H9 (cell line): ENCODE results near the gene ITPR3. TPM values are rescaled to one million over a fixed set of nuclear protein-coding genes. Genes with fewer than 3 reads are reported as not detected.

Experiments used
- DNase-seq: peaks from one replicate; pipeline ENCODE4 v3.0.0-alpha.2; 2017
- H2AFZ ChIP-seq: one replicate; pipeline ENCODE4 v1.6.1; 2013; ENCODE audit warnings: mild to moderate bottlenecking, low read length, control low read depth, moderate library complexity
- H2AK5ac ChIP-seq: 2 replicates; pipeline ENCODE4 v1.6.1; 2013; ENCODE audit warnings: low read length, control low read depth, mixed read lengths; ENCODE audit not compliant: insufficient read length
- H2BK120ac ChIP-seq: one replicate; pipeline ENCODE4 v1.6.1; 2013; ENCODE audit warnings: low read depth, mild to moderate bottlenecking, low read length, control low read depth, inconsistent platforms; ENCODE audit not compliant: poor library complexity, severe bottlenecking
- H2BK12ac ChIP-seq: 2 replicates; pipeline ENCODE4 v1.6.1; 2013; ENCODE audit warnings: low read length, control low read depth, mixed read lengths, low read depth; ENCODE audit not compliant: insufficient read length
- H2BK15ac ChIP-seq: 2 replicates; pipeline ENCODE4 v1.6.1; 2013; ENCODE audit warnings: low read depth, low read length, control low read depth
- H2BK20ac ChIP-seq: one replicate; pipeline ENCODE4 v1.6.1; 2013; ENCODE audit warnings: low read depth, mild to moderate bottlenecking, low read length, control low read depth, inconsistent platforms; ENCODE audit not compliant: poor library complexity, severe bottlenecking
- H2BK5ac ChIP-seq: 2 replicates; pipeline ENCODE4 v1.6.1; 2013; ENCODE audit warnings: low read length, control low read depth, mixed read lengths; ENCODE audit not compliant: insufficient read length
- H3K14ac ChIP-seq: 2 replicates; pipeline ENCODE4 v1.6.1; 2013; ENCODE audit warnings: low read length, control low read depth; ENCODE audit not compliant: insufficient read depth
- H3K18ac ChIP-seq: 2 replicates; pipeline ENCODE4 v1.6.1; 2013; ENCODE audit warnings: low read depth, mild to moderate bottlenecking, mixed read lengths, low read length, control low read depth; ENCODE audit not compliant: insufficient read length
- H3K23ac ChIP-seq: 2 replicates; pipeline ENCODE4 v1.6.1; 2013; ENCODE audit warnings: low read length, control low read depth, mixed read lengths, low read depth; ENCODE audit not compliant: insufficient read length
- H3K23me2 ChIP-seq: 2 replicates; pipeline ENCODE4 v1.6.1; 2013; ENCODE audit warnings: low read depth, mild to moderate bottlenecking, mixed read lengths, low read length, control low read depth; ENCODE audit not compliant: insufficient read length, poor library complexity, severe bottlenecking
- H3K27ac ChIP-seq: 2 replicates; pipeline ENCODE4 v1.5.1; 2013; ENCODE audit warnings: low read length, control low read depth, mixed read lengths, low read depth; ENCODE audit not compliant: insufficient read length
- H3K27me3 ChIP-seq: 2 replicates; pipeline ENCODE4 v1.6.1; 2013; ENCODE audit warnings: low read length, control low read depth, inconsistent platforms; ENCODE audit not compliant: insufficient read depth
- H3K4ac ChIP-seq: 2 replicates; pipeline ENCODE4 v1.6.1; 2013; ENCODE audit warnings: low read depth, mild to moderate bottlenecking, control low read depth, inconsistent platforms, low read length, moderate library complexity
- H3K4me1 ChIP-seq: 2 replicates; pipeline ENCODE4 v1.6.1; 2013; ENCODE audit warnings: low read length, control low read depth, inconsistent platforms; ENCODE audit not compliant: insufficient read depth
- H3K4me2 ChIP-seq: 2 replicates; pipeline ENCODE4 v1.6.1; 2013; ENCODE audit warnings: low read length, control low read depth, mixed read lengths; ENCODE audit not compliant: insufficient read length, insufficient read depth
- H3K56ac ChIP-seq: 2 replicates; pipeline ENCODE4 v1.6.1; 2013; ENCODE audit warnings: low read depth, mild to moderate bottlenecking, mixed read lengths, low read length, control low read depth; ENCODE audit not compliant: insufficient read length
- H3K79me1 ChIP-seq: 2 replicates; pipeline ENCODE4 v1.6.1; 2013; ENCODE audit warnings: low read depth, mild to moderate bottlenecking, moderate library complexity, low read length, control low read depth, inconsistent platforms; ENCODE audit not compliant: insufficient read depth, poor library complexity, severe bottlenecking
- H3K79me2 ChIP-seq: 2 replicates; pipeline ENCODE4 v1.6.1; 2013; ENCODE audit warnings: low read length, control low read depth, inconsistent platforms; ENCODE audit not compliant: insufficient read depth
- H3K9ac ChIP-seq: 2 replicates; pipeline ENCODE4 v1.6.1; 2013; ENCODE audit warnings: low read length, control low read depth, mixed read lengths; ENCODE audit not compliant: insufficient read length; ENCODE audit errors: extremely low read depth
- H3K9me3 ChIP-seq: one replicate; pipeline ENCODE4 v1.6.1; 2013; ENCODE audit warnings: low read depth, low read length, inconsistent platforms; ENCODE audit not compliant: control insufficient read depth
- H3T11ph ChIP-seq: one replicate; pipeline ENCODE4 v1.6.1; 2013; ENCODE audit warnings: mild to moderate bottlenecking, low read length, control low read depth, inconsistent platforms
- H4K20me1 ChIP-seq: one replicate; pipeline ENCODE4 v1.6.1; 2013; ENCODE audit not compliant: control insufficient read depth, insufficient read length, insufficient read depth
- H4K5ac ChIP-seq: 2 replicates; pipeline ENCODE4 v1.6.1; 2013; ENCODE audit warnings: low read depth, mild to moderate bottlenecking, mixed read lengths, low read length, control low read depth; ENCODE audit not compliant: insufficient read length
- H4K8ac ChIP-seq: replicated peaks from 2 replicates; pipeline ENCODE4 v1.6.1; 2013; ENCODE audit warnings: low read length, control low read depth, mixed read lengths, low read depth; ENCODE audit not compliant: insufficient read length
- H4K91ac ChIP-seq: 2 replicates; pipeline ENCODE4 v1.6.1; 2013; ENCODE audit warnings: low read depth, mild to moderate bottlenecking, moderate library complexity, mixed read lengths, low read length, control low read depth; ENCODE audit not compliant: insufficient read length
- H3K27ac Mint-ChIP-seq, 3 experiments: 2 replicates in 2 of 3; 3 replicates in 1 of 3; pipeline ENCODE4 v1.8.0; 2020 to 2021; ENCODE audit warnings: mixed read lengths in 3 of 3, mild to moderate bottlenecking in 1 of 3, moderate library complexity in 1 of 3
- H3K27me3 Mint-ChIP-seq: 2 replicates; pipeline ENCODE4 v1.8.0; 2021; ENCODE audit warnings: low read depth, mild to moderate bottlenecking, moderate library complexity, mixed read lengths
- H3K36me3 Mint-ChIP-seq, 3 experiments: 2 replicates in 2 of 3; 3 replicates in 1 of 3; pipeline ENCODE4 v1.8.0; 2020 to 2021; ENCODE audit warnings: low read depth in 3 of 3, mixed read lengths in 3 of 3; ENCODE audit not compliant: insufficient read depth in 1 of 3
- H3K4me1 Mint-ChIP-seq, 2 experiments: 2 replicates each; pipeline ENCODE4 v1.8.0; 2020; ENCODE audit warnings: mixed read lengths in 2 of 2
- H3K4me3 Mint-ChIP-seq, 2 experiments: 2 replicates in 1 of 2; 3 replicates in 1 of 2; pipeline ENCODE4 v1.8.0; 2020 to 2021; ENCODE audit warnings: mild to moderate bottlenecking in 2 of 2, mixed read lengths in 2 of 2, moderate library complexity in 1 of 2
- H3K9me3 Mint-ChIP-seq, 2 experiments: 2 replicates in 1 of 2; 3 replicates in 1 of 2; pipeline ENCODE4 v1.8.0; 2020; ENCODE audit warnings: mild to moderate bottlenecking in 2 of 2, mixed read lengths in 2 of 2, moderate library complexity in 1 of 2
- CTCF ChIP-seq: fragments of 200-600 bp; sonication (generic); conservative IDR thresholded peaks from 3 replicates; pipeline ENCODE4 v1.8.0; 2021; ENCODE audit warnings: antibody characterized with exemption, mild to moderate bottlenecking
- WGBS: extraction: QIAGEN DNeasy Blood & Tissue Kit; methylation state at CpG from one replicate; pipeline ENCODE4 v1.1.7; 2013; ENCODE audit warnings: missing lambda C conversion rate, low lambda C conversion rate, mixed read lengths; ENCODE audit not compliant: insufficient read length; ENCODE audit errors: extremely low coverage; 5-methylcytosine and 5-hydroxymethylcytosine counted together
- total RNA-seq: library from RNA; stranded (reverse); gene quantifications from 2 replicates; pipeline ENCODE4 v1.2.1, GENCODE V29; 2021

ITPR3 gene
- total RNA-seq, 1 experiment from 2014 or later = 40.3 TPM

DNA sequence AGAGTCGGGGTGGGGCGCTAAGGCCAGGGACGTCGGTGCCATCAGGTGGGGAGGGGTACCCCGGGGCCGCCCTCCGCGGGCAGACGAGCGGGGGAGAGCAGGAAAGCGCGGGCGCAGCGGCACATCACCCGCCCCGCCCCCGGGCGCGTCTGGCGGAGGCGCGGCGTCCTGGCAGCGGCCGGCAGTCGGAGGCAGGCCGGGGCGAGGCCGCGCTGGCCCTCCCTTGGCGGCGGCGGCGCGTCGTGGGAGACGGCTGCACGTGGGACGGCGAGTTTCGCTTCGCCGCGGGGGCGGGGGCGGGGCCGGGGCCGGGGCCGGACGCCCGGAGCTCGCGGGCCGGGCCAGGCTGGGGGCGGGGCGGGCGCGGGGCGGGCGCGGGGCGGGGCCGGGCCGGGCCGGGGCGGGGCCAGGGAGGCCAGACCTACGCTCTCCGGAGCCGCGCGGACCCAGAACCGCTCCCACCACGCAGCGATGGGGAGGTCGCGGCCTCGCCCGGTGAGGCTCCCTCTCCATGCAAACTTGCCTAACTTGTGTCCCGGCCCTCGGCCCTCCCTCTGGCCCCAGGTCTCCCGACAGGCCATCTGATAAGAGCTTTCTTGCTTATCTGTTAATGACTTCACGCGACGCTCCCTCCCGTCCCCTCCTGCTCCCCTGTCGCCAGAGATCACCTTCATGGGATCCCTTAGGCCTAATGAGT is 12.5 kb downstream of the ITPR3 start:
- no peaks in the 10 kb centered on the region for H3K27me3 ChIP-seq
- no peak overlapping the region for H3K4ac ChIP-seq
- H4K5ac ChIP-seq = no peak overlapping the region
- H3K4me3 Mint-ChIP-seq = peak overlapping the region; percentile 82 to 94
- H2BK15ac ChIP-seq = no peak overlapping the region
- no peak overlapping the region for H2BK20ac ChIP-seq
- WGBS = no CpG with 5 or more reads among the region's 86 CpGs
- peaks cover 0 to 4% (median 0%) of the 10 kb centered on the region in 3 experiments; a peak in 1 of 7 replicates for H3K36me3 Mint-ChIP-seq
- no peaks in the 10 kb centered on the region for H3K79me1 ChIP-seq
- no peak overlapping the region for H4K91ac ChIP-seq
- H3K9ac ChIP-seq = no peak overlapping the region
- no peak overlapping the region for H2BK5ac ChIP-seq
- H4K20me1 ChIP-seq = no peaks in the 10 kb centered on the region
- H3K9me3 Mint-ChIP-seq = no peaks in the 10 kb centered on the region
- no peak overlapping the region for H3T11ph ChIP-seq
- peak; percentile 65 for DNase-seq
- TF ChIP-seq CTCF = no peak
- H3K4me1 Mint-ChIP-seq = peaks cover 56 to 62% of the 10 kb centered on the region in 2 experiments
- peak overlapping the region in 1 of 3 experiments; percentile 91; a peak in 1 of 7 replicates for H3K27ac Mint-ChIP-seq
- no peak overlapping the region for H4K8ac ChIP-seq
- peak overlapping the region; percentile 70 for H3K4me2 ChIP-seq
- no peaks in the 10 kb centered on the region for H3K9me3 ChIP-seq
- peaks cover 11% of the 10 kb centered on the region for H3K23me2 ChIP-seq
- H2AFZ ChIP-seq = no peak overlapping the region
- no peak overlapping the region for H2AK5ac ChIP-seq
- H3K23ac ChIP-seq = no peak overlapping the region
- H3K27me3 Mint-ChIP-seq = peaks cover 17% of the 10 kb centered on the region
- no peak overlapping the region; the same call in 1 of the 2 replicates for H3K14ac ChIP-seq
- no peak overlapping the region for H3K18ac ChIP-seq
- no peak overlapping the region for H3K56ac ChIP-seq
- no peaks in the 10 kb centered on the region for H3K79me2 ChIP-seq
- H2BK120ac ChIP-seq = no peak overlapping the region
- H2BK12ac ChIP-seq = no peak overlapping the region
- peaks cover 2% of the 10 kb centered on the region; the same call in 1 of the 2 replicates for H3K4me1 ChIP-seq
- no peak overlapping the region for H3K27ac ChIP-seq
